ENCODE measurements around the gene FOXL3. TPM values are rescaled to one million over a fixed set of nuclear protein-coding genes. Genes with fewer than 3 reads are reported as not detected.

The FOXL3 gene
- total RNA-seq, 1 experiment from 2014 or later = not detected

DNA sequence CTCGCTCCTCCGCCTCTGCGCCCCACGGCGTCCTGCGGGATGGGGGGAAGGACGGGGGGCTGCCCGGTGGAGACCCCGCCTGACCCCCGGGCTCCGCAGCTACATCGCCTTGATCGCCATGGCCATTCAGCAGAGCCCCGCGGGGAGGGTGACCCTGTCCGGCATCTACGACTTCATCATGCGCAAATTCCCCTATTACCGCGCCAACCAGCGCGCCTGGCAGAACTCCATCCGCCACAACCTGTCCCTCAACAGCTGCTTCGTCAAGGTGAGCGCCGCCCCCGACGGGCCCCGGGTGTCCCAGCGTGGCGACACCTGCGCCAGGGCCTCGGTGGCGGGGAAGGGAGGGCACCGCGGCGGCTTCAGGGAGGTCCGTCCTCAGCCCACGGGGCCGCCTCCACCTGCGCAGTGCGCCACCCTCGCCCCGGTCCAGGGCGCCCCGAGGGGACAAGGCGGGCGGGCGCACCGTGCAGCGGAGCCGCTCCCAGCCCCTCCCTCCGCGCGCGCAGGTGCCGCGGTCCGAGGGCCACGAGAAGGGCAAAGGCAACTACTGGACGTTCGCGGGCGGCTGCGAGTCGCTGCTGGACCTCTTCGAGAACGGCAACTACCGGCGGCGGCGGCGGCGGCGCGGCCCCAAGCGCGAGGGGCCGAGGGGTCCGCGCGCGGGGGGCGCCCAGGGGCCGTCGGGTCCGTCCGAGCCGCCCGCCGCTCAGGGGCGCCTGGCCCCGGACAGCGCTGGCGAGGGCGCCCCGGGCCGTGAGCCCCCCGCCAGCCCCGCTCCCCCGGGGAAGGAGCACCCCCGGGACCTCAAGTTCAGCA, 793 bp downstream of the FOXL3 start:
- no TSS peak for BruUV-seq (replicated peaks)
- H3K27me3 ChIP-seq (ENCODE audit: insufficient read depth, low read length) = no peaks in the 10 kb centered on the region
- no peak overlapping the region for H3K4me2 ChIP-seq (ENCODE audit: low read length)
- ATAC-seq = no peak
- POLR2A ChIA-PET = no interaction called here
- CTCF ChIA-PET = no interaction called here
- RAD21 ChIA-PET (ENCODE audit: low non-redundant PET in 1 of 2, low total read pairs in 2 of 2, uncharacterized antibody in 2 of 2, unreplicated experiment in 2 of 2) = no interaction called here
- DNase-seq (ENCODE audit: low read depth, low spot score) = no peak
- H3K4me1 ChIP-seq (ENCODE audit: control insufficient read depth in 1 of 2, insufficient read depth in 2 of 2, low read length in 2 of 2) = no peaks in the 10 kb centered on the region
- H3K9ac ChIP-seq (ENCODE audit: low read length) = no peak overlapping the region
- H4K20me1 ChIP-seq (ENCODE audit: insufficient read depth) = no peaks in the 10 kb centered on the region
- no peaks in the 10 kb centered on the region for H3K36me3 ChIP-seq (ENCODE audit: control insufficient read depth in 1 of 2, insufficient read depth in 2 of 2, low read length in 2 of 2)
- intact Hi-C loops (cut with micrococcal nuclease) = no loop called here
- H3K9me3 ChIP-seq (ENCODE audit: control insufficient read depth in 1 of 2, insufficient read depth in 1 of 2, low read depth in 1 of 2, low read length in 2 of 2) = no peaks in the 10 kb centered on the region; a peak in 1 of 4 replicates
- H3K79me2 ChIP-seq (ENCODE audit: insufficient read depth, low read length) = no peaks in the 10 kb centered on the region
- no peaks in the 10 kb centered on the region for H3K9me2 ChIP-seq (ENCODE audit: insufficient read depth)
- H3K27ac ChIP-seq (ENCODE audit: low read depth, low read length) = no peak overlapping the region
- no peak overlapping the region for H3K4me3 ChIP-seq (replicated peaks in 1 of 2; ENCODE audit: low read depth in 1 of 2, low read length in 2 of 2)
- no peak for TF ChIP-seq TCF7L2 (IDR thresholded peaks at IDR 0.05; ENCODE audit: borderline replicate concordance, extremely low read depth, insufficient read depth, insufficient read length)
- no peak for TF ChIP-seq SRF (IDR thresholded peaks at IDR 0.05; ENCODE audit: low read depth)
- TF ChIP-seq ELF1 (IDR thresholded peaks at IDR 0.05; ENCODE audit: borderline replicate concordance, low read depth) = no peak
- TF ChIP-seq CEBPB (IDR thresholded peaks at IDR 0.05; ENCODE audit: low read depth) = no peak
- no peak for TF ChIP-seq POLR2A (IDR thresholded peaks at IDR 0.05; ENCODE audit: borderline replicate concordance, extremely low read depth, insufficient read depth, insufficient read length)
- no peak for TF ChIP-seq RAD21 (IDR thresholded peaks at IDR 0.05; ENCODE audit: low read depth)
- no peak for TF ChIP-seq JUND (IDR thresholded peaks at IDR 0.05)
- TF ChIP-seq, protein P1, sequence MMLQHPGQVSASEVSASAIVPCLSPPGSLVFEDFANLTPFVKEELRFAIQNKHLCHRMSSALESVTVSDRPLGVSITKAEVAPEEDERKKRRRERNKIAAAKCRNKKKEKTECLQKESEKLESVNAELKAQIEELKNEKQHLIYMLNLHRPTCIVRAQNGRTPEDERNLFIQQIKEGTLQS (IDR thresholded peaks at IDR 0.05) = no peak
- no peak for TF ChIP-seq ZFX (IDR thresholded peaks at IDR 0.05)
- no peak overlapping the region for H2AFZ ChIP-seq (ENCODE audit: low read depth, low read length, poor library complexity, severe bottlenecking)

DNA sequence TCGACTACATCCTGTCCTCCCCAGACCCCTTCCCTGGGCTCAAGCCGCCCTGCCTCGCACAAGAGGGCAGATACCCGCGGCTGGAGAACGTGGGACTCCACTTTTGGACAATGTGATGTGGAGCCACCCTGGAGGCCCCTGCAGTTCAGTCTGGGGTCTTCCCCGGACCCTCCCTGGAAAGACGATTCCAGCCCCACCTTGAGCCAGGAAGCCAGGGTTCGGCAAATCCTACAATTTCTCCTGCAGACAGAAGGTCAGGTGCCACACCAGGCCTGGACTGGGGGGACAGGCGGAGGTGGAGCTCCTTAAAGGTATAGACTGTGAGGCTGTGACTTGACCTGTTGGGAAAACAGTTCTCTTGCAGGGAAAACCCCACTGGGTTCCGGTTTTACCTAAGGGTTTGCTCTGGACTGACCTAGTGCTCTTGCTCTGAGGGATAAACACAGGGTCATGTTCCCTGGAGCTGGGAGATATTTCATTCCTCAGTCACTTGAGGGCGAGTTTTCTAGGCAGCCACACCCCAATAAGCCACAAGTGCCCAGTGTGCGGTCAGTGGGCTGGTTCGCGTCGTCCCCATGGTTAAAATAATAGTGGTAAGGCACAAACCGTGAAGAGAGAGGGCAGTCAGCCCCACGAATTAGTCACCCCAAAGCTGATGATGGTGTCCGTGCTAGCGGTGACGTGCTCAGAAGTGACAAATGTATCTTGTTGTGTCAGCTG, 1.6 kb downstream of the FOXL3 start:
- intact Hi-C loops (cut with micrococcal nuclease) = no loop called here
- H3K27ac ChIP-seq (ENCODE audit: low read depth, low read length) = no peak overlapping the region
- H2AFZ ChIP-seq (ENCODE audit: low read depth, low read length, poor library complexity, severe bottlenecking) = no peak overlapping the region
- ChIA-PET POLR2A (no interaction called here), RAD21 (ENCODE audit: low non-redundant PET in 1 of 2, low total read pairs in 2 of 2, uncharacterized antibody in 2 of 2, unreplicated experiment in 2 of 2) (no interaction called here), CTCF (no interaction called here)
- no peaks in the 10 kb centered on the region for H3K4me1 ChIP-seq (ENCODE audit: control insufficient read depth in 1 of 2, insufficient read depth in 2 of 2, low read length in 2 of 2)
- no peak for TF ChIP-seq ELF1 (IDR thresholded peaks at IDR 0.05; ENCODE audit: borderline replicate concordance, low read depth)
- no peak for TF ChIP-seq EZH2phosphoT487 (IDR thresholded peaks at IDR 0.05; ENCODE audit: borderline replicate concordance)
- no peak for TF ChIP-seq ZFX (IDR thresholded peaks at IDR 0.05)
- no peak for TF ChIP-seq CBX3 (IDR thresholded peaks at IDR 0.05; ENCODE audit: low read depth)
- TF ChIP-seq CEBPB (IDR thresholded peaks at IDR 0.05; ENCODE audit: low read depth) = no peak
- TF ChIP-seq FOSL1 (IDR thresholded peaks at IDR 0.05; ENCODE audit: low read depth) = no peak
- TF ChIP-seq SIN3A (IDR thresholded peaks at IDR 0.05; ENCODE audit: low read depth) = no peak
- ATAC-seq (no peak), DNase-seq (ENCODE audit: low read depth, low spot score) (no peak)
- no peaks in the 10 kb centered on the region for H4K20me1 ChIP-seq (ENCODE audit: insufficient read depth)
- no TSS peak for BruUV-seq (replicated peaks)
- no peaks in the 10 kb centered on the region; a peak in 1 of 4 replicates for H3K9me3 ChIP-seq (ENCODE audit: control insufficient read depth in 1 of 2, insufficient read depth in 1 of 2, low read depth in 1 of 2, low read length in 2 of 2)
- H3K79me2 ChIP-seq (ENCODE audit: insufficient read depth, low read length) = no peaks in the 10 kb centered on the region
- no peaks in the 10 kb centered on the region for H3K9me2 ChIP-seq (ENCODE audit: insufficient read depth)
- H3K27me3 ChIP-seq (ENCODE audit: insufficient read depth, low read length) = no peaks in the 10 kb centered on the region
- no peak overlapping the region for H3K9ac ChIP-seq (ENCODE audit: low read length)
- H3K4me3 ChIP-seq (replicated peaks in 1 of 2; ENCODE audit: low read depth in 1 of 2, low read length in 2 of 2) = no peak overlapping the region
- H3K4me2 ChIP-seq (ENCODE audit: low read length) = no peak overlapping the region
- H3K36me3 ChIP-seq (ENCODE audit: control insufficient read depth in 1 of 2, insufficient read depth in 2 of 2, low read length in 2 of 2) = no peaks in the 10 kb centered on the region
